HEK293T (cell line): ENCODE results near the gene MIGA1.

Experiments used
- ARNT ChIP-seq: fragments of 450-650 bp; IDR thresholded peaks from 2 replicates; pipeline ENCODE4 v1.6.1; 2017; ENCODE audit warnings: mild to moderate bottlenecking
- BHLHE40 ChIP-seq: fragments of 450-650 bp; IDR thresholded peaks from 2 replicates; pipeline ENCODE4 v1.6.1; 2016; ENCODE audit warnings: mild to moderate bottlenecking, moderate library complexity, borderline replicate concordance
- CTBP1 ChIP-seq: fragments of 450-650 bp; IDR thresholded peaks from 2 replicates; pipeline ENCODE4 v1.6.1; 2016; ENCODE audit warnings: borderline replicate concordance
- ELF4 ChIP-seq: fragments of 450-650 bp; IDR thresholded peaks from 2 replicates; pipeline ENCODE4 v1.6.1; 2017; ENCODE audit warnings: antibody characterized with exemption
- FOXA1 ChIP-seq: fragments of 450-650 bp; IDR thresholded peaks from 2 replicates; pipeline ENCODE4 v1.6.1; 2016; ENCODE audit warnings: mild to moderate bottlenecking
- FOXK2 ChIP-seq: fragments of 450-650 bp; IDR thresholded peaks from 2 replicates; pipeline ENCODE4 v1.6.1; 2016; ENCODE audit warnings: mild to moderate bottlenecking
- FOXM1 ChIP-seq: fragments of 450-650 bp; IDR thresholded peaks from 2 replicates; pipeline ENCODE4 v1.6.1; 2017; ENCODE audit warnings: mild to moderate bottlenecking, borderline replicate concordance
- PKNOX1 ChIP-seq: fragments of 450-650 bp; IDR thresholded peaks from 2 replicates; pipeline ENCODE4 v1.6.1; 2016
- SP1 ChIP-seq: fragments of 450-650 bp; IDR thresholded peaks from 2 replicates; pipeline ENCODE4 v1.6.1; 2017
- TARDBP ChIP-seq: fragments of 450-650 bp; IDR thresholded peaks from 2 replicates; pipeline ENCODE4 v1.6.1; 2016

GRCh38 chr1:77794550-77794949 lies 15.1 kb downstream of the MIGA1 start:
- no peak for TF ChIP-seq TARDBP
- TF ChIP-seq ELF4, result no peak
- no peak for TF ChIP-seq PKNOX1
- TF ChIP-seq ARNT, result no peak
- TF ChIP-seq BHLHE40, result no peak
- TF ChIP-seq SP1, result no peak
- no peak for TF ChIP-seq CTBP1
- TF ChIP-seq FOXA1, result no peak
- no peak for TF ChIP-seq FOXK2
- no peak for TF ChIP-seq FOXM1
